GM12872 (cell line): ENCODE measurements around the gene PLAC9.

Source experiments
- TF ChIP-seq, protein P1 (sequence below): IDR thresholded peaks from 3 replicates; pipeline ENCODE4 v1.5.1; 2011; ENCODE audit warnings: low read depth, mild to moderate bottlenecking, low read length, moderate library complexity; ENCODE audit not compliant: insufficient read depth

The PLAC9 gene, protein sequence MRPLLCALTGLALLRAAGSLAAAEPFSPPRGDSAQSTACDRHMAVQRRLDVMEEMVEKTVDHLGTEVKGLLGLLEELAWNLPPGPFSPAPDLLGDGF

DNA sequence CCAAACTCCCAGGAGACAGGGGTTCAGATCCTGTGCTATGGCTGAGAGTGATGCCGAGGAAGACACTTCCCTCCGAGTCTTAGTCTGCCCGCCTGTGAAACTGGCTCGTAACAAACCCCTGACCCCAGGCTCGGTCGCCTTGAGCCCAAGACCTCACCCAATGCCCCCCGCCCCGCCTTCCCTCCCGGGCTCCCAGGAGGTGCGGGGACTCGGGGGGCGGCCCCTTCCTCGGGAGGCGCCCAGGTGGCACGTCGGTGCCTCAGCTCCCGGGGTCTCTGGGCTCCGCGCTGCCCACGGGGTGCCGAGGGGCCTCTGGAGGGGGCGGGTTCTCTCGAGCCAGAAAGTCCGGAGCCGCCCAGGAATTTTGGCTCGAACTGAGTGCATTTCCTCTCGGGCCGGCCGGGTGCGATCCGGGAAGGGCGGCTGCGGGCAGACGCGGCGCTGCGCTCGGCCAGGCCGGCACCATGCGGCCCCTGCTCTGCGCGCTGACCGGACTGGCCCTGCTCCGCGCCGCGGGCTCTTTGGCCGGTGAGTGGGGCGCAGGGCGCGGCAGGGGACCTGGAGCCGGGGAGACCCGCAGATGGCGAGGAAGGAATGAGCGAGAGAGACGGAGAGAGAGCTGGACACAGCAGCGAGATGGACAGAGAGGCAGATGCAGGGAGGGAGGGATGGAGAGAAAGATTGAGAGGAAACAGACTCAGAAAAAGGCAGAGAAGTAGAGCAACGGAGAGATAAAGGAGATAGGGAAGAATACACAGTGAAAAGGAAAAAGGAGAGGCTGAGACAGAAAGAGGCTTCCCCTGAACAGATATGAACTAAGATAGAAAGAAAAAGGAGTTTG lies at the start of gene PLAC9:
Gene PLAC9 (plus strand): TSS at position 432 of the 841 bp plus-strand sequence. CDS start 33 bp downstream, at position 465.
- TF ChIP-seq, protein P1, sequence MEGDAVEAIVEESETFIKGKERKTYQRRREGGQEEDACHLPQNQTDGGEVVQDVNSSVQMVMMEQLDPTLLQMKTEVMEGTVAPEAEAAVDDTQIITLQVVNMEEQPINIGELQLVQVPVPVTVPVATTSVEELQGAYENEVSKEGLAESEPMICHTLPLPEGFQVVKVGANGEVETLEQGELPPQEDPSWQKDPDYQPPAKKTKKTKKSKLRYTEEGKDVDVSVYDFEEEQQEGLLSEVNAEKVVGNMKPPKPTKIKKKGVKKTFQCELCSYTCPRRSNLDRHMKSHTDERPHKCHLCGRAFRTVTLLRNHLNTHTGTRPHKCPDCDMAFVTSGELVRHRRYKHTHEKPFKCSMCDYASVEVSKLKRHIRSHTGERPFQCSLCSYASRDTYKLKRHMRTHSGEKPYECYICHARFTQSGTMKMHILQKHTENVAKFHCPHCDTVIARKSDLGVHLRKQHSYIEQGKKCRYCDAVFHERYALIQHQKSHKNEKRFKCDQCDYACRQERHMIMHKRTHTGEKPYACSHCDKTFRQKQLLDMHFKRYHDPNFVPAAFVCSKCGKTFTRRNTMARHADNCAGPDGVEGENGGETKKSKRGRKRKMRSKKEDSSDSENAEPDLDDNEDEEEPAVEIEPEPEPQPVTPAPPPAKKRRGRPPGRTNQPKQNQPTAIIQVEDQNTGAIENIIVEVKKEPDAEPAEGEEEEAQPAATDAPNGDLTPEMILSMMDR, result no peak

DNA sequence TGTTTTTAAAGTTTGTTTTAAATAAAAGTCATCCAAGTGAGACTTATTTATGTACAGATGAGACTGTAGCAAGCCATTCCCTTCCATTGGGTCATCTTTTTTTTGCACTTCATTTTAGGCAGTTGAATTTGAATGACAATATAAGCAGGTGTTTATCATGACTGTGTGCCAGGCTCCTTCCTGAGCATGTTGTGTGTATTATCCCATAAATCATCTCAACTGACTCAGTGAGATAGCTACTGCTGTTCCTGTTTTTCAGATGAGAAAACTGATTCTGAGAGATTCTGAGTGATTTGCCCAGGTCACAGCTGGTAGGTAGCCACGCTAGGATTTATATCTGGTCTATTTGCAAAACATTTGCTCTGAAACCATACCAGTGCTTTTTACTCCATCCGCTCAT lies 42.4 kb upstream of the PLAC9 start:
- TF ChIP-seq, protein P1, result no peak

DNA sequence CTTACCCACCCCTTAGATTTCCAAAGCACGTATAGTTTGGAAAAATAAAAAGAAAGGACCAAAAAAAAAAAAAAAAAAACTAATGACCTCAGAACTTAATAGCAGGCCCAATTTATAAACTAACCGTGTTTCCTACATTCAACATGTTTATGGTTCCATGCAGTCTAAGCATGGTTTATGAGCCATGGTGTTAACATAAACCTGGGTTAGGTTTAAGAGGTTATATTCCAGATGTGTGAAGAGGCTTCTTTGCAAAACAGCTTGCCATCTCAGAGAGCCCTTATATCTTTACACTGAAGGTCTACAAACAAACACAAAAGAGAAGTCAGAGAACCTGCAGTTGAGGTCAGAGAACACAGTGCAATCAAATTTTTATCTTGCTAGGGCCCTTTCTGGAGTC lies 38.3 kb upstream of the PLAC9 start:
- TF ChIP-seq, protein P1, result no peak

DNA sequence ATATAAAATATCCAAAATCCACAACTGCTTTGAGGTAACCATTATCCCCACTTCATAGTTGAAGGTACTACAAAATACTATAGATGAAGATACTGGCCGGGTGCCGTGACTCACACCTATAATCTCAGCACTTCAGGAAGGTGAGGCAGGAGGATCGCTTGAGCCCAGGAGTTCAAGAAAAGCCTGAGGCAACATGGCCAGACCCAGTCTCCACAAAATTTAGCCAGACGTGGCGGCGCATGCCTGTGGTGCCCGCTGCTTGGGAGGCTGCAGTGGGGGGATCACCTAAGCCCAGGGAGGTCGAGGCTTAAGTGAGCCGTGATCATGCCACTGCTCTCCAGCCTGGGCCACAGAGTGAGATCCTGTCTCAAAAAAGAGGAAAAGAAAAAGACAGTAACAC lies 32.4 kb upstream of the PLAC9 start:
- TF ChIP-seq, protein P1, result no peak

DNA sequence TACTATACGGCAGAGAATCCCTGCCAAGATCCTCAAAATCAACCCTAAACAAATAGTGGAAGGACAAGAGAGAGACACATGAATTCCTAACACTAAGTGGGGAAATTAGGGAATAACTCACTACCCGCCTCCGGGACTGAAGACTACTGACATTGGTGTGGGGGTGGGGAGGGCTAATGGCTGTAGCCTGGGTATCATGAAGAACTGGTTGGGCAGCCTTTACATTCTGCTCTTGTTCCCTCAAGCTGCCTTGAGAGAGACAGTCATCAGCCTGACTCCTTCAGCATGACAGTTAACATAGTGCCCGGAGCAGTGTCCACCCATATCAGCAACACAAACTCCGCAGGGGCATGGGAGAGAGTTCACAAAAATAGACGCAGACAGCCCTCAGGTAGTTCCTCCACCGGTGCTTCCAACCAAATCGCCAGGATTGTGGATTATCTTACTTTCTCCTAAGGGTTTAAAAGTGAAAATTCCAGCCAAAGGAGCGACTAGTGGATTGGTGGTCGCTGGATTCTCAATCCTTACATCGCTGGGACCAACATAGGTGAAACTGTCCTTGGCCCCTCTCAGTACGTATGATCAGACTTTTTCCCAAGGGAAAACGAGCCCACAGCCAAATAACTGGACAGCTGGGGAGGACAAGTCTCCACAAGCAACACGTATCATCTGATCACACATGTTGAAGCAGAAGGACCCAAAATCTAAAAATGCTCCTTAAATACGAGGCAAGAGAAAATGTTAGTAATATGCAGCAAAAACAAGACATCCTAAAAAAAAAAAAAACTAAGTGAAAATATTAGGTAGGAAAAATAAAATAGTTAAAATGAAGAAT lies 31.5 kb upstream of the PLAC9 start:
- TF ChIP-seq, protein P1, result no peak

DNA sequence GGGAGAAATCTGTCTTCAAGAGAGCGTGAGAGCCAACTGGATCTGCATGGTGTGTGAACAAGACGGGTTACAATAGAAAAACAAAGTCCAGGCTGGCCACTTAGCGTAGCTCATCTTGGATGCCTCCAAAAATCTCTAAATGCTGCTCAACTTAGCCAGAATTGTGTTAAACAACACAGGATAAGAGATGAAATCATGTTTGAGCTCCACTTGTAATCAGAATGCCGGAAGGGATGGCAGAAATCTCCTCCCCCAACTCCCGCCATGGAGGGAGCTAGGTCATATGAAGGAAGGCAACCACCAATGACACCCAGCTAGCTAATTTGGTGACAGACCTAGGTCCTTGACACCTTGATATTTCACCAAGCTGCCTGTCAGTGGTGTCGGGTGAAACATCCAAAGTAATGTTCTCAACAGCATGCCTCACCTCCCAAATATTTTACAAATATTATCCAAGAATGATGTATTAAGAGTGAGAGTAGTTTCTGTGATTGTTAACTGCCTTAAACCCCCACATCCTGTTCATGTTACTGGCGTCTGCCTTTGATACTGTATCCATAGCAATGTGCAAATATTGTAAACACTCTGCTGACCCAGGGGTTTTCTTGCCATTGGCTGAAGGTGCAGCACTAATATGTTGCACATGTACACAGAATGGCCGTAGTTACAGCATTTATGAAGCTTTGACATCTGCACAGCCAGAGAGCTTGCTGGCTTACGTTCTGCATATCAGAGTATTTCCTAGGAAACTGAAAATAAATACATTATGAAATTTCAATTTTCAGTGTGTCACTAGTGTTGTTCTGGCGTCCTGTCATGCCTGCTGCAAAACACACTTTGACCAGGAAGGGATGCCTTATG lies 28.2 kb upstream of the PLAC9 start:
- TF ChIP-seq, protein P1, result no peak
